ENCODE results near the gene CYSTM1. TPM values are rescaled to one million over a fixed set of nuclear protein-coding genes. Genes with fewer than 3 reads are reported as not detected.

CYSTM1 gene
- total RNA-seq, 2 donors from 2014 or later, result 7.8 to 8.8 TPM

DNA sequence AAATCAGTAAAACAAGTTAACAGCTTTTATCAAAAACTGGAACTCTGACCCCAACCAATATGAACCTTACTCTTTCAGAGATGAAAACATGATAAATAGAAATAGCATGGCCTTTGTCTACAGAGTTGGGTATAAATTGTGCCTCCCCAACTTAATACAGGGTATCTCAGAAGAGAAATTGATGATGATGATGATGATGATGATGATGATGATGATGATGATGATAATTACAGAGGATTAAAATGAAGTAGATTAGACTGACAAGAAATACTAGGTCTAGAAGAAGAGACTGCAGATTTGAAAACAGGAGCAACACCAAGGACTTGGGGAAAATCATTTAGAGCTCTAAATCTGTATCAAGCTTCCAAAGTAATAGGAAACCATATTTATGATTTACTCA is 100.8 kb downstream of the CYSTM1 start:
- peaks cover 9% of the 10 kb centered on the region for H3K36me3 Mint-ChIP-seq (ENCODE audit: low read depth)
- no peak for ATAC-seq
- DNase-seq, result no peak
- H3K9me3 ChIP-seq (ENCODE audit: control insufficient read depth, low read length, poor library complexity, severe bottlenecking), result no peaks in the 10 kb centered on the region
- H3K27ac Mint-ChIP-seq, result peak overlapping the region; percentile 69
- H3K4me1 Mint-ChIP-seq, result peaks cover 9% of the 10 kb centered on the region
- no peak overlapping the region for H3K4me3 Mint-ChIP-seq
- H3K27me3 Mint-ChIP-seq, result no peaks in the 10 kb centered on the region

DNA sequence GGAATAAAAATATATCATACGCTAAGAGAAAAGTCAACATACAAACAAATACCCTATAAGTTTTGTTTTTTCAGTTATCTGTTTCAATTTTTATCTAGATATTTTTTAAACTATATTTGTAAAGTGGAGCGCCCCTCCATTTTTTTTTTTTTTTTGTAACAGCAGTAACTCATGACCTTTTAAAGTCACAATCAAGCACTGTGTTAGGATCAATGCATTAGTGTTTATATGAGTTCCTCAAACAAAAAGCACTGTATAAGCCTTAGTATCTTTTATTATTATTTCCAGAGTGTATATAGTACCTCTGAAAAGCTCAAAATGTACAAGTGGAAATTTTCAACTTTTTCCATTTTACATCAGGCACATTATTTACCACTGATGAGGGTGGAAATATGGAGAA is 107.3 kb downstream of the CYSTM1 start:
- Mint-ChIP-seq H3K4me1 (peaks cover 10% of the 10 kb centered on the region), H3K4me3 (no peak overlapping the region), H3K27ac (peak overlapping the region; percentile 41), H3K27me3 (no peaks in the 10 kb centered on the region), H3K36me3 (ENCODE audit: low read depth) (peaks cover 3% of the 10 kb centered on the region)
- H3K9me3 ChIP-seq (ENCODE audit: control insufficient read depth, low read length, poor library complexity, severe bottlenecking), result no peaks in the 10 kb centered on the region
- ATAC-seq, result no peak
- DNase-seq, result no peak

DNA sequence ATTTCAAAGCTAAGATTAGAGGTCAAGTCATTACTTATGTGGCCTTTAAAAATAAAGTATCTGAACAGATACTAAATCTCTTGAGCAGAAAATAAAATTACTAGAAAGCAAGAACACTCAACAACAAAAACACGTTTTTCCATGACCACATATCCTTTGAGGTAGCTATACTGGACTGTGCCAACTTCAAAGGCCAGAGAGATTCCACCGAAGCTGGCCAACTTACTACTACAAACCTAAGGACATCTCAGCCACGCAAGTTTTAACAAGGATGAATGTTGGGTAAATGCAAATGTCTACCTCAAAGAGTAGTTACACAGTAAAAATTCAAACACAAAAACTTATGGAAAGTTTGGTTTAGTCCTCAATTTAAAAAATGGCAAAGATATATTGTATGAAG is 109.0 kb downstream of the CYSTM1 start:
- no peaks in the 10 kb centered on the region for H3K27me3 Mint-ChIP-seq
- H3K27ac Mint-ChIP-seq, result peak overlapping the region; percentile 41
- H3K4me3 Mint-ChIP-seq, result no peak overlapping the region
- H3K4me1 Mint-ChIP-seq, result peaks cover 16% of the 10 kb centered on the region
- DNase-seq, result no peak
- H3K36me3 Mint-ChIP-seq (ENCODE audit: low read depth), result peaks cover 2% of the 10 kb centered on the region
- no peaks in the 10 kb centered on the region for H3K9me3 ChIP-seq (ENCODE audit: control insufficient read depth, low read length, poor library complexity, severe bottlenecking)
- ATAC-seq, result no peak

DNA sequence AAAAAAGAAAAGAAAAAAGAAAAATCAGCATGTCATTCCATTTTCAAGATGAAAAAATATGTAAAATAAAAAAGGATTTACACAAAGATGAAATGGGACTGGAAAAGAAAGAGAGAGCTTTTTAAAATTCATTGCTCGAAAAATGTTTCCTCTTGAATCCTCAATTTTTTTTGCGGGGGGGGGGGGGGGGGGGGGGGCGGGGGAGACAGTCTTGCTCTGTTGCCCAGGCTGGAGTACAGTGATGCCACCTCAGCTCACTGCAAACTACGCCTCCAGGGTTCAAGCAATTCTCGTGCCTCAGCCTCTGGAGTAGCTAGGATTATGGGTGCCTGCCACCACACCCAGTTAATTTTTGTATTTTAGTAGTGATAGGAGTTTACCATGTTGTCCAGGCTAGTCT is 111.4 kb downstream of the CYSTM1 start:
- no peaks in the 10 kb centered on the region for H3K9me3 ChIP-seq (ENCODE audit: control insufficient read depth, low read length, poor library complexity, severe bottlenecking)
- no peaks in the 10 kb centered on the region for H3K27me3 Mint-ChIP-seq
- H3K4me3 Mint-ChIP-seq, result no peak overlapping the region
- peaks cover 6% of the 10 kb centered on the region for H3K36me3 Mint-ChIP-seq (ENCODE audit: low read depth)
- no peak overlapping the region for H3K27ac Mint-ChIP-seq
- no peak for ATAC-seq
- peaks cover 35% of the 10 kb centered on the region for H3K4me1 Mint-ChIP-seq
- no peak for DNase-seq

DNA sequence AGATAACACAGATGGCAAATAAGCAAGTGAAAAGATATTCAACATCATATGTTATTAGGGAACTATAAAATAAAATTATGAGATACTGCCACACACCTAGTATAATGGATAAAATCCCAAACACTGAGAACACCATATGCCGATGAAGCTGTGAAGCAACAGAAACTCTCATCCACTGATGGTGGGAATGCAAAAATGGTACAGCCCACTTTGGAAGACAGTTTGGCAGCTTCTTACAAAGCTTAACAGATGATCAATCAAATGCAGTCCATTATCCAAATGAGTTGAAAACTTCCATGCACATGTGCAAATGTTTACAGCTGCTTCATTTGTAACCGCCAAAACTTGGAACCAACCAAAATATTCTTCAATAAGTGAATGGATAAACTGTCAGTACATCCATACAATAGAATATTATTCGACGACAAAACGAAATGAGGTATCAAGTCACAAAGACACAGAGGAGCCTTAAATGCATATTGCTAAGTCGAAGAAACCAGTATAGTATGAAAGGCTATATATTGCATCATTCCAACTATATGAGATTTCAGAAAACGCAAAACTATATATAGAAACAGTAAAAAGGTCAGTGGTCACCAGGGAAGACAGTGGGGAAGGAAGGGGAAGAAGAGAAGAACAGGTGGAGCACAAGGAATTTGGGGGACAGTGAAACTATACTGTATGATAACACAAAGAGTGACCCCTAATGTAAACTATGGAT is 113.0 kb downstream of the CYSTM1 start:
- H3K9me3 ChIP-seq (ENCODE audit: control insufficient read depth, low read length, poor library complexity, severe bottlenecking), result no peaks in the 10 kb centered on the region
- peaks cover 8% of the 10 kb centered on the region for H3K36me3 Mint-ChIP-seq (ENCODE audit: low read depth)
- H3K27me3 Mint-ChIP-seq, result no peaks in the 10 kb centered on the region
- H3K27ac Mint-ChIP-seq, result no peak overlapping the region
- no peak for ATAC-seq
- H3K4me3 Mint-ChIP-seq, result no peak overlapping the region
- DNase-seq, result no peak
- H3K4me1 Mint-ChIP-seq, result peaks cover 40% of the 10 kb centered on the region

DNA sequence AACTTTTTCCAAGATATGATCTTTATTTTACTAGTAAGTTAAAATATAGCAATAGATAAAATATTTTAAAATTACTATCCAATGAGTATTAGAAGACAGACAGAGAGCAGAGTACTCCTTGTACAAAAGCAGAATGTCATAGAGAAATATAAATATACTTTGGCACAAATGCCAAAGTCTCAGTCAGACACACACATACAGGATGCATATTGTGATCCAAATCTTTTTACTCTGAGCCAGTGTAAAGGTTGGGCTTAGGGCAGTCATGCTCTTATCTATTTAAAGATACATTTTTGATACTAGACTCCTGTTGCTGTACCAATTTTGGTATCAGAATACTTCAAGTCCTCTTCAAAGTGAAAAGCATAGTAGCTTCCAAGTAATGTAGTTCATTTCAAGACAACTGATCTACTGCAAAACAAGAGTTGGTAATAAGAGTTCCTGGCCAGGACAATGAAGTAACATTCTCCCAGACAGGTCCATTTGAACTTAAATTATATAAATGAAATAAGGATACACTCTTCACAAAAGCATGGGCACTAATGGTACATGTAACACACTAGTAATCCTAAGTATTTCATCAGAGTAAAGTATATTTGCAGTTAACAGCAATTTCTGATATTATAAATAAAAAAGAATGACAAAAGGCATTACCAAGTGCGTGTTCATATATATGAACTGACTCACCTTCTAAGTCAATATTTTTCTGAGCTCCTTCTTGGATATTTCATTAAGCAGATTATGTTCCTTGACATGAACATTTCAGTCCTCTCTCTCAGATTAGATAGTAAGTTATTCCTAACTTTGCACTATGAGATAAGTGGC is 117.4 kb downstream of the CYSTM1 start:
- no peak overlapping the region for H3K27ac Mint-ChIP-seq
- no peak for ATAC-seq
- no peaks in the 10 kb centered on the region for H3K9me3 ChIP-seq (ENCODE audit: control insufficient read depth, low read length, poor library complexity, severe bottlenecking)
- peaks cover 58% of the 10 kb centered on the region for H3K4me1 Mint-ChIP-seq
- H3K4me3 Mint-ChIP-seq, result no peak overlapping the region
- H3K27me3 Mint-ChIP-seq, result no peaks in the 10 kb centered on the region
- peaks cover 10% of the 10 kb centered on the region for H3K36me3 Mint-ChIP-seq (ENCODE audit: low read depth)
- no peak for DNase-seq

Other genes with a start within 250 kb of the CYSTM1 start
- under 1 TPM in 1 of 2 donors, not detected in 1; 0.08 TPM for gene NRG2, start 131.9 kb upstream of the CYSTM1 start, total RNA-seq
- 10 to 100 TPM in 1 of 2 donors, 1 to 10 TPM in 1; 9.0 to 10.3 TPM for gene PURA, start 61.1 kb upstream of the CYSTM1 start, total RNA-seq
- 1 to 10 TPM; 3.2 to 3.7 TPM for gene IGIP, start 49.3 kb upstream of the CYSTM1 start, total RNA-seq
- 10 to 100 TPM; 33.4 to 35.2 TPM for gene PFDN1, start 127.9 kb downstream of the CYSTM1 start, total RNA-seq
- gene HBEGF, start 171.4 kb downstream of the CYSTM1 start, total RNA-seq, result 1 to 10 TPM; 3.2 to 7.3 TPM
- gene SLC4A9, start 185.0 kb downstream of the CYSTM1 start, total RNA-seq, result not detected
- gene ANKHD1, start 226.6 kb downstream of the CYSTM1 start, total RNA-seq, result 100 to 1,000 TPM; 223 to 228 TPM